Activated CD8-positive, alpha-beta memory T cell treated with anti-CD3 and anti-CD28 coated beads, Interleukin-2, amount 50 U/mL, for 24 hours (primary cell): ENCODE data around the gene XKR7.

Source experiments
- DNase-seq: peaks from one replicate; pipeline ENCODE4 v3.0.0-alpha.2; 2020; ENCODE audit errors: extremely low read depth

XKR7 gene

DNA sequence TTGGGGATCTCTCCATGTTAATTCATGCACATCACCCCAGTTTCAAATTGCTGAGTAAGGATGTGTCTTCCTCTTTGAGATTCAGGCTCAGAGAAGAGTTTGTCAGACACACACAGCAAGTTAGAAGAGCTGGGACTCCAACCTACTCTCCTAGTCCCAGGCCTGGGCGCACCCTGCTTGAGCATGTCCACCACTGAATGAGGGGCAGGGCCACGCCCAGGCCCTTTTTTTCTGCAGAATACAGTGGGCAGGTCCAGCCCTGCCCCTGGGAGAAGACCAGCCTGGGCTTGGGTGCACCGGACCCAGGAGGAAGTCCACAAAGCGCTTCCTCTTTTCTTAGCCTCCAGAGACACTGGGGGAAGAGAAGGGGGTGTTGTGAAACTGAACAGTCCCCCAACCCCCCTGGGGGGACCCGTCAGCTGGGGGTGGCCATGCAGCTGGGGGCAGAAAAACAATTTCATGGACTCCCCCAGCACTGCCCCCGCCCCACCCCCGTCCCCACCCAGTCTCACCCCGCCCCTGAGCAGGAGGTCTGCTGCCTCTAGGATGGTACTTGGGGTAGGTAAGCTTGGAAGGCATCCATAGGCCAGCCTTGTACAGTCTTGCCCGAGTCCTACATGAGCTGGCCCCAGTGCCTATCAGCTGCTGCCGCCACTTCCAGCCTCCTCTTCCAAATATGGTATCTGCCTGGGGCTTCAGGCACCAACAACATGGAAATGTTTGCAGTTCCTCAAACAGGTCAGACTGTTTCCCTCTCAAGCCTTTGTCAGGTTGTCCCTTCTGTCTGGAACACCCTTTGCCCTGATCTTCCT, 72.4 kb downstream of the XKR7 start:
- DNase-seq = no peak

DNA sequence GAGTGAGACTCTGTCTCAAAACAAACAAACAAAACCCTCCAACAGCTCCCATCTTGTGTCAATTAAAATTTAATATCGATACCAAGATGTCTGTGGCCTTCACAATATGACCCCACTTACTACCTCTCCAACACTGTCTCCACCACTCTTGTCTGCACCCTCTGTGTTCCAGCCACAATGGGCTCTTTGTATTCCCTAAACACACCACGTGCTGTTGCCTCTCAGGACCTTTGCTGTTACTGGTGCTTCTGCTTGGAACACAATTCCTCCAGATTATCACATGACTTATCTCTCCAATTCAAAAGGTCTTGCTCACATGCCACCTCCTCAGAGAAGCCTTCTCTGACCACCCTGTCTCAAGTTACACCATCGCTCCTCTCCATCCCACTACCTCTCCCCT, 78.0 kb downstream of the XKR7 start:
- DNase-seq = no peak

DNA sequence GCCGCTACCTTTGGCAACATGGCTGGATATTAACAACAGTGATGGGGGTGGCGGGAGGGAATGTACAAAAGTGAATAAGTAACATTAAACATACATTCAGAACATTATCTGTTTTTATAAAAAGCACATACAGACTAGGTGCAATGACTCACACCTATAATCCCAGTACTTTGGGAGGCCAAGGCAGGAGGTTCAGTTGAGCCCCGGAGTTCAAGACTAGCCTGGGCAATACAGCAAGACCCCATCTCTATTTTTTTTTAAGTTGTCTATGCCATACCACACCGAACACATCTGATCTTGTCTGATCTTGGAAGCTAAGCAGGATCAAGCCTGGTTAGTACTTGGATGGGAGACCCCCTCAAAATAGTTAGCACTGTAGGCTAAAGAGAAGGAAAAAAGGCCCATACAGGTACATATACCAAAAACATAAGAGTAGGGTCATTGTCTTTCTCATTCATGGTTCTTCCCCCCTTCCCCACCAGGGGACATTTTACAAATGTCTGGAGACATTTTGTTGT, 82.4 kb downstream of the XKR7 start:
- DNase-seq = no peak

DNA sequence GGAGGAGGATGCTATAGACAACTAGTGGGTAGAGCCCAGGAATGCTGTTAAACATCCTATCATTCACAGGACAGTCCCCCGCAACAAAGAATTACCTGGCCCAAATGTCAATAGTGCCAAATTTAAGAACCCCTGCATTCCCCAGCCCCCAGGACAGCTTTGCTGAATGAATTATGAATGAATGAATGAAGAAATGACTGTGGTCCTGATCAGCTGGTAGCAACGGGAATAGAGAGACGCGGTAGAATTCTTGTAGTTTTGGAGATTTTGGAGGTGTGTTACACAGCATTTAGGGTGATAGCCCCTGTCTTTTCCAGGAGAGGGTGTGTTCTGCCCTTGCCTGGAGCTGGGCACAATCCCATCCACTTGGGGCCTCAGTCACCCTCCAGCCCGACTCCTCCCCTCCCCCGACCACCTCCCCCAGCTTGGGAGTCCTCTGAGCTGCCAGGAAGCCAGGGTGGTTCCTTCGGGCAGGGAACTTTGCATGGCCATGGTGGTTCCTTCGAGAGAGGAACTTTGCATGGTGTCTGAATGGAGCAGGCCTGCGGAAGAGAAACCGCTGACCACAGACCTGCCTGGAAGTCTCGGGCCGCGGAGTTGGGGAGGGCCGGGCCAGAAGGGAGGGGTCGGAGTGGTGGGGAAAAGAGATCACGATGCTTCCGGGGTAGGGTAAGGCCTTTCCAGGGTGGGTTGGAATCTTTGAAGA, 83.1 kb downstream of the XKR7 start:
- no peak for DNase-seq

DNA sequence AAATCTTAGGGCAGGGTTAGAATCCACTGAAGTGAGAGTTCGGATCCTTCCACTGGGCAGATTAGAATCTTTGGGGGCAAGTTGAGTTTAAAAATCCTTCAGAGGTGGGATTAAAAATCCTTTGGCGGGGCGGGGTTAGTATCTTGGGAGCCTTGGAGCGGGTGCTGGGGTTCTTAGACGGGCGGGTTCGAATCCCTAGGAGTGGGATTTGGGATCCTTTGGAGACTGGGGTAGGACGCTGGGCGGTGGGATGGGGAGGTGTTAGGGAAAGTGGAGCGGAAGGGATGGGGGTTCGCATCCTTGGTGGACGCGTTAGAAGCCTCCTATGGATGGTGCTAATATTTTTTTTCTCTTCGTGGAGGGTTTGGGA, 83.8 kb downstream of the XKR7 start:
- no peak for DNase-seq

DNA sequence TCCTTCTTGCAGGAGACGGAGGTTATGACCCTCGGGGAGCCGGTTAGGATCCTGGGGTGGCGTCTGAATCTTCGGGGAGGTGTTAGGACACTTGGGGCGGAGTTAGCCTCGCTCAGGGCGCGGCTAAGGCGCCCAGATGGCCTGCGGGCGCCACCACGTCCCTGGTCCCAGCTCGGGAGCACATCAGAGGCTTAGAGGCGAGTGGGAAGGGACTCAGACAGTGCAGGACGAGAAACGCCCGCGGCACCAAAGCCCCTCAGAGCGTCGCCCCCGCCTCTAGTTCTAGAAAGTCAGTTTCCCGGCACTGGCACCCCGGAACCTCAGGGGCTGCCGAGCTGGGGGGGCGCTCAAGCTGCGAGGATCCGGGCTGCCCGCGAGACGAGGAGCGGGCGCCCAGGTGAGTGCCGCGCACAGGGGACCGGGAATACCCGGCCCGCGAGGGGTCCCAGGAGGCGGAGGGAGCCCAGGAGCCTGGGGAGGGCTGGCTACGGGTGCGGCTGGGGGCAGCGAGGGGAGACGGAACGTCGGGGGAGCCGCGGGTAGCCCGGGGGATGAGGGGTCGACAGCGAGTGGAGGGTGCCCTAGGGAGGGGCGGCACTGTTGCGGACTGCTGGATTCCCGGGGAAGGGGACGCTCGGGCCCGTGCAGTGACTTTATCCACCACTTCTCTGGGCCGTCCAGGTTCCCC, 84.3 kb downstream of the XKR7 start, which contains the start of gene HCK:
Gene HCK, plus strand, starts transcription at position 153 of the 688 bp plus-strand sequence.
- no peak for DNase-seq

DNA sequence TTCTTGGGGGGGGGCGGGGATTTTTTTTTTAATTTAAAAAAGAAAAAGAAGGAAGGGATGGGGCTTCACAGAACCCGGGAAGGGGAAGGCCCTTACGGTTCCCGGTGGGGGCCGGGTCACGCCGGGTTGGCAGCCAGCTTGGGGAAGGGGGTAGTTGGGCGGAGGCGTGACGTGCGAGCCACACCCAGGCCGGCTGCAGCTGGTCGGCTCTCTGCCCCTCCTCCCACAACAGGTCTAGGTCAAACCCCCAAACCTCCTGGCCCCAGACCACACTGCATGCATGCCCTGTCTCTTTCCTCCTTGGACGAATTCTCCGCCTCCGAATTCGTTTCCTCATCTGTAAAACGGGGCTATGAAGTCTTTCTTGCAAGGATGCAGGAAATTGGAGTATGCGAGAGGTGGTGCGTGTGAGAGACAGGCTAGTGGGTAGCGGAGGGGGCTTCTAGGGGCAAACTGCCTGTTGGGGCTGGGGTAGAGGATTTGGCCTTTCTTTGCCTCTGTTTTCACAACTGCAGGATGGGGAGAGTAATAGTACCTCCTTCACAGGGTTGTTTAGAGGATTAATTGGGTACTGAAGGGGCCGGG, 84.9 kb downstream of the XKR7 start:
- DNase-seq = no peak
